ENCODE measurements around the gene CCDC86.

Gene CCDC86

DNA sequence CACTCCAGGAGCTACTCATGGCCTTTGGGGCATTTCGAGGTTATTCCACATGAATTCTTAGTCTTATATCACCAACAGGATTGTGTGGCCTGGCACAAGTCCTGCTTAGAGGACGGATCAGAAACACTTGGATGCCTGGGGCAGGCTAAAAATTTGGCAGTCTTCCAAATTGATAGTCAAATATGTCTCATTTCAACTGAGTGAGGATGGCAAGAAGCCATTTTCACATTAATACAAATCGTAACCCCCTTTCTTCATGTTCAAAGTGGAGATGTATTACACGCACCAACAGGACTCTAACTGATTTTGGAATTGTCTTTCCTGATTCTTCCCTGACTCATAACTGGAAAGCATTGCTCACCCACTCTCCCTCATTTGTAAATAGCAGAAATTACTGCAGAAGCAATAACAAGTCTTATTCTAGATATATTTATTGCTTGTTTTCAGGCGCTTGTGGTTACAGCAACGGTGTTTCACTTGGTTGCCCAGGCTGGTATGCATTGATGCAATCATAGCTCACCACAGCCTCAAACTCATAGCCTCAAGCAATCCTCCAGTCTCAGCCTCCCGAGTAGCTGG, 10.3 kb upstream of the CCDC86 start:
- no peak for DNase-seq

DNA sequence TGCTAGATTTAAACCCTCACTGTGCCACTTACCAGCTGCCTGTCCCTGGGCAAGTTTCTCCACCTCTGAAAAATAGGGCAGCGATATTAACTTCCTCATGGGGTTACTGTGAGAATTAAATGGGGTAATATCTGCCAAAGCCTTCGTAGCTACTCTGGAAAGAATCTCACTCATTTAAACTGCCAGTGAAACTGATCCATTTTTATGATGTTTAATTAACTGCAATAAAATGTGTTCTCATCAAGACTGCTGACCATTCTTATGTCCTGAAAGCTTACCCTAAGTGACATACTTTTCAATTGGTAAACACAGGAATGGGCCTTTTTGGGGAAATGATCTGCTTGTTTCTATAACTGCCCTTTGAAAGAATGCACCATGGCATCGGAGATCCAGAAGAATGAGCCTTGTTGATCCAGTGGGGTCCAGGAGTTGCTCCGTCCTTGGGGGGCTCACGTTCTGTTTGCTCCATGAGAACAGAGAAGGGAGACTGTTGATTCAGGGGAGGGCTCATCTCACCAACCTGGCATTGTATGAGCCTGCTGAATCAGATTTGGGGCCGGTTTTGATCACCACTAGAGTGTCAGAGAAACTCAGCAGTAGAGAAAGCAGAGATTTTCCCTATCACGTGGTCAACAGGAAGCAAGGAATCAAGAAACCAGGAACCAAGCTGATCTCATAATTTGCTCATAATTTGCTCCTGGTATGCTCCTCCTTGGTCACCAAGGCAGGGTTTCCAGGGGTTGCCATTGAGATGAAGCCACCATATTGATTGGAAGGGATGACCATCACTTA, 7.0 kb upstream of the CCDC86 start:
- peak in 2 of 3 donors; percentile 63 to 80 for DNase-seq

DNA sequence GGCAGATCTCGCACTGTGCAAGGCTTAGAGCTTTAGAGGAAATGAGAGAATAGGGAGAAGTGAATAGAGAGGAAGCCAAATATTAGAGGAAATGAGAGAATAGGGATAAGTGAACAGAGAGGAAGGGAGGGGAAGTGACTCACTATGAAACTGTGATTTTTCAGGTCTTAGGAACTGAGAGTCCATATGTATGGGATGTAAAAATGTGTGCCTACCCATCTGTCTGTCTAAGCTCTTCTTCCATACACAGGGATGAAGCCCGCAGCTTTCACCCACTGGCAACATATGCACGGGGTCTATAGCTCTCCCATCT, 6.4 kb upstream of the CCDC86 start:
- DNase-seq, result peak in 1 of 3 donors; percentile 85

DNA sequence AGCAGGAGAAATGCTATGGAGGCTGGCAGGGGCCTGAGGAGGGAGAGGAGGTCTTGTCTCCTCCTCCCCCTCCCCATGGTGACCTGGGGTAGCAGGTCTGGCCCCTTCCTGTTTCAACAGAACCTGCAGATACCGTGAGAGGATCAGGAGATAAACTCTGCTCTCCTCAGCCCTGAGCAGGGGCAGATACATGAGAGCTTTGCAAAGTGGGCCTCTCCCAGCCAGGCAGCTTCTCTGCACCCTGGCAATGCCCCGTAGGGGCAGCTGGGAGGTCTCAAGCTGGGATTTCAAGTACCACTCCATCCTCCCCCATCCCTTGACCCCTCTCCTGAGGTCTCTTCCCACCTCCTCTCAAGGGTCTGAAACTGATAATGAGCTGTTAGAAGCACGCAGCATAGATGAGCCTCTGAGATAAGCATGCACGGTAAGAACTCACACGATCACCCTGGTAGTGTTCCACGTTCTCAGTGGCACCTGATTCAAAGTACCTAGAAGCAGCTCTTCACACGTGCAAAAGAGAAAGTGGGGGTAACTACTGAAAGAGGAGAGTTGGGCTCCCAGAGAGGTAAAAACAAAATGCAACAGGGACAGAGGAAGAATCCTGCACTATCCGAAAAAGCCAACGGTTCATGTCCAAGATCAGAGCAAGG, 4.9 kb upstream of the CCDC86 start:
- no peak for DNase-seq

DNA sequence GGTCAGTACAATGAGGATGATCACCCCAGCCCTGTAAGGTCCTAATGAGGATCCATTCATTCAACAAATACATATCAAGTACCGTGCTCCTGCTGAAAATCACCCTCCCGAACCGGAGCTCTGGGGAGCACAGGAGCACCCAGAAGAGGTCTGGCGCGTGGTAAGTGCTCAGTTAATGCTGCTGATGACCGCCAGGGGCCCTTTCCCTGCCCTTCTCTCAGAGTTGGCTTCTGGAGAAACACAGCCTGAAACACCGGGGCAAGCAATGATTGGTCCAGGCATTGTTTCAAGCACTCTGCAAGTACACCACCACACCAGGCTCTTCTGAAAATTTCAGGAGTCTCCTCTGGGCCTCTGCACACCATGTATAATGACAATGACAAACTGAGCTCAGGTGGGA, 3.8 kb upstream of the CCDC86 start:
- DNase-seq, result no peak

DNA sequence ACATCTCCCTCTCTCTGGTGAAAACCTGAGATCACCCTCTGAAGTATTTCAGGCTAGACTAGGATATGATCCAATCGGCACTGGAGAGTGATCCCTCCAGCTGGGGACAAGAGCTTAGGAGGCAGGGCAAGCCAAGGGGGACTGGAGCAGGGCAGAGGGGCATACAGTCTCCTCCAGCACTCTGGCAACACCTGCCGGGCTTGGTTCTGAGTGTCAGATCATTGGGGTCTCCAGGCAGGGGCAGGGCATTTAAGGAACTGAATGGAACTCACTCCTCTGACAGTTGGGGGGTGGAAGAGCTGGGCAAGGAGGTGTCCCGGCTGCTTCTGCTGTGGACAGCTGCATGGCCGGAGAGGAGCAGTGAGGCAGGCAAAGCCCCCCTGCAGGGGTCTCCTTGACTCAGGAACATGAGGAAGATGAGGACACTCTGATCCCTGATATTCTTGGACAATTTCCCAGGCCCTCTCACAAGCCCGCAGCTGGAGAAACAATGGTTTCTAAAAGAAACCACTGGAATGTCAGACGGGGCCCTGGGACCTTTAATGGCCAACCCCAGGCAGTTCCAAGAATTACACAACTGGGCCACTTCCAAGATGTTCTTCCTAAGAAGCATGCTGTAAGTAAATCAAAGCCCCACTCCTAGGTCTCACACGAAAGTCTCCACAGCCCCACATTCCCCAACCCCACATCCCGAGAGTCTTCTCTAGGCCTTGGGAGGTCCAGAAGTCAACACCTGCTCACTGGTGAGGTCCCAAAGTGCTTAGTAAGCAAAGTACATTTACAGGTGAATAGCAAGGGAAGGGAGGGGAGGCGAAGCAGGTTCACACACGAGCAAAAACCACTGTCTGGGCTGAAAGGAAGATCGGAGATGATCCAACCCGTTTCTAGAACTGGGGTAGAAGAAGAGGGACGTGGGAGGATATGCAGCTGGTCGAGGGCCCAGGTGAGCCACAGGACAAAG, 1.2 kb upstream of the CCDC86 start:
- no peak for DNase-seq

DNA sequence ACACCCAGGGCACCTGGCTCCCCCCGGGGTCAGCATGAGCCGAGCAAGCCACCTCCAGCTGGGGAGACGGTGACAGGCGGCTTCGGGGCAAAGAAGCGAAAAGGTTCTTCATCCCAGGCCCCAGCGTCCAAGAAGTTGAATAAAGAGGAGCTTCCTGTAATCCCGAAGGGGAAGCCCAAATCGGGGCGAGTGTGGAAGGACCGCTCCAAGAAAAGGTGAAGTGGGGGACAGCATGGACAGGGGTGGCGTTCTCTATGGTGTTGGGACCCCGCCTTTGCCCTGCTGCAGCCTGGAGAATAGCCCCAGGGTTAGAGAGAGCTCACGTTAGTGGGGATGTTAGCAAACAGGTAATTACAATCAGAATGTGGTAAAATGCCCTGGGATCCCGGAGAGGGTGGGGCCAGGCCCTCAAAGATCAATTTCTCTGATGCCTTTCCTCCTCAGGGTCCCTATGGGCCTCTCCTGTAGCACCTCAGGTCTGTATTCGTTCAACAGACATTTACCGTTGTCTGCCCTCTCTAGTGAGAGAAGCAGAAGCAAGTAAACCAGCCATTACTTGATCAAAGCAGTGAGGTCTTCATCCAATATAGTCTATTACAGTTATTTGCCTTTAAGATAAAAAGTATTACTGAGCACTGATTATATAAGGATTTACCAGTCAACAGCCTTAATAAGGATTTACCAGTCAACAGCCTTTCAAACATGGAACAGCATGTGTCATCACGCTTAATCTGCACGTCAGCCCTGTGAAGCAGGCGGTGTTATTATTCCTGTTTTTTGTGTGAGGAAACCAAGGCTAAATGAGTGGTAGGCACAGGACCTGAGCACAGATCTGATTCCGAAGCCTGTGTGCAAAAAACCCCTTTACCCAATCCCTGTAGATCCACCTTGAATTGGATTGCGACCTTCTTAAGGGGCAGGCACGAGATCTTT, 1.0 kb downstream of the CCDC86 start:
- peak; percentile 33 to 53 (median 36) for DNase-seq

DNA sequence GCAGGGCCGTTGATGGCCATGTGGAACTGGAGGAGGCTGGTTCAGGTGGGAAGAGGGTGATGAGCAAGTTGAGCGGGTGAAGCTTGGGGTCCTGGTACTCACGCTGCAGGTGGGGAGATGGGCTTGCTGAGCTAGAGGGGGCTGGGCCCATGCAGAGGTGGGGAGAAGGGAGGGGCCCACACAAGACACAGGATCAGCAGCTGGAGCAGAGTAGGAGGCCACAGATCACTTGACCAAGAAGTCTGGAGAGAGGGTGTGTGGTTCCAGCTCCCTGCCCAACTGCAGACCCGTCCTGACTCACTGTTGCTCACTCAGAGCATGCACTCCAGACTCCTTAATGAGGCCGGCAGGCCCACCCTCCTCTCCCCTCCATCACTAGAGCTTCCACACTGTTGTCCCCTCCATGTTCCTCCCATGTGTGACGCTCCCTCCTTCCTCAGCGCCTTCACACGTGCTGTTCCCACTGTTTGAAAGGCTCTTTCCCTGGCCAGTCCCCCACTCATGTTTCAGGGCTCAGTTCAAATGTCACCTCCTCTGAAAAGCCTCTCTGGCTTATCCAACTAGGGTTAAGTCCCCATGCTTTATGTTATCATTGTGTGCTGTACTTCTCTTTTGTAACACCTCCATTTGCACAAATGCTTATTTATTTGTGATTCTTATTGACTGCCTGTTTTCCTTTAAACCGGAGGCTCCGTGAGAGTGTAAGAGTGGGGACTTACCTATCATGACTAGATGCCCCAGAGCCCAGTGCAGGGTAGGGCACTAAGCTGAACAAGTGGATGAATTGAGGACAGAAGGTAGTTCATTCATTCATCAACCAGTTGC, 2.3 kb downstream of the CCDC86 start:
- no peak for DNase-seq

DNA sequence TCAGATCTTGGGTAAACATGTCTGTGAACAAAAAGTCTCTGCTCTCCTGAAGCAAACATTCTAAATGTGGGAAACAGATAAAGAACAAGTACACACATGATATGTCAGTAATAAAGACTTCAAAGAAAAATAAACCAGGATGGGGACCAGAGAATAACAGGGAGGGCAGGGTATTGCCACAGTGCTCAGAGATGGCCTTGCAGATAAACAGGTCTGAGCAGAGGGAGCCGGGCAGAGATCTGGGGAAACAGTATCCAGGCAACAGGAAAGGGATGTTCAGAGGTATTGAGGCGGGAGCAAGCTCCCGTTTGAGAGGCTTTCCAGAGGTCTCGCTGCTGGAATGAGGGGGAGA, 2.9 kb downstream of the CCDC86 start:
- no peak for DNase-seq

DNA sequence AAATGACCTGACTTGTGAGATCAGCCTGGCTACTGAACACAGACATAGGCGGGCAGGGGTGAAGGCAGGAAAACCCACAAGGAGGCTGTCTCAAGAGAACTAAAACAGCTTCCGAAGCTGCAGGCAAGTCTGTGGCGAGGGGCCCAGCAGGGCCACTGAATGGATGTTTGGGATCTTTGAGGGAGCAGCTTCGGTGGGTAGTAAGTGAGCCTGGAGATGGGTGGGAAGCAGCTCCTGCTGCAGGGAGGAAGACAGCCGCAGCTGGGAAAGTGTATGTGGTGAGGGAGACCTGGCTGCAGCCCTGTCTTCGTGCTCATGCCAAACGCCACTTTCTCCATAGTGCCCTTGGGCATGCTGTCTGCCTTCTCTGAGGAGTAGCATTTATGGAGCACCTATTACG, 3.4 kb downstream of the CCDC86 start:
- no peak for DNase-seq

DNA sequence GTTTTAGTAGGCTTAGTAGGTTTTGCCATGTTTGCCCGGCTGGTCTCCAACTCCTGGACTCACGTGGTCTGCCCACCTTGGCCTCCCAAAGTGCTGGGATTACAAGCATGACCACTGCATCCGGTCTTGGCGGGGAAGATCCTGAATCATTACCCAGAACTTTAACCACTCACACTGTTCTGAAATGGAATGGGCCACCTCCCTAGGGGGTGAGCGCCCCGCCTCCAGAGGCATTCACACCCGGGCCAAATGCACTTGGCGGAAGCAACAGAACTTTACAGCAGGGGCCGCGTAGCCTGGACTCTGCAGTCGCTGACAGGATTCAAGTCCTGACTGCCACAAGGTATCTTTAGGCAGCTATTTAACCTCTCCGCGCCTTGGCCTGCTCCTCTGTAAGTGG, 5.4 kb downstream of the CCDC86 start:
- DNase-seq, result no peak

DNA sequence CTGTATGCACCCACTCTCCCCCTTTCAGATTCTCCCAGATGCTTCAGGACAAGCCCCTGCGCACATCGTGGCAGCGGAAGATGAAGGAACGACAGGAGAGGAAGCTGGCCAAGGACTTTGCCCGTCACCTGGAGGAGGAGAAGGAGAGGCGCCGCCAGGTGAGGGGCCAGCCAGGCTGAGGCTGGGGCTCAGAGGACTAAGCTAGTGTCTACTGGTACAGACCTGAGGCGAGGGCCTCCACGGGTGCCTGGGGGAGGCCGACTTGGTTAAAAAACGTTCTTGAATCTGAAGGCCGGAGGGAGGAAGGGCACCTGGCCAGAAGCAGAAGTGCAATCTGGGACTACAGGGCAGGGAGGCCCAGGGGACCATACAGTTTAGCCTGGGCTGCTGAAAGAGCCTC, 6.0 kb downstream of the CCDC86 start:
- no peak for DNase-seq

DNA sequence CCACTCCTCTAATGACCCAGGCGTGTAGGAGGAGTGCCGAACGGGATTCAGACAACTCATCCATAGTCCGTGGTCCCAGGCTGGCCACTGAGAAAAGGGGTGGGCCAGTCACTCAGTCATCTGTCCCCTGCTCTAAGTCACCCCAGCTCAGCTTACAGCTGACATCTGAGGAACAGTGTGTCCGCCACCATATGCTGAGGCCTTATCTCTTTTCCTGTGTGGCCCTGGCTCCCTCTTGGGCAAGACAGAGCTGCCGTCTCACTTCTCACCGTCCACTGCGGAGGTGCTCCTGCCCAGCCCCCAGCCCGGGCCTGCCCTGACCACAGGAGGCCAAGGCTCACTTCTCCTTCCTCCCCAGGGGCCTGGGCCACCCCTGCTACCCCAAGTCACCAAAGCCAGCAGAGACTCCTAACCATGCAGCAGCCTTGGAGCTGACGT, 6.8 kb downstream of the CCDC86 start:
- no peak for DNase-seq

DNA sequence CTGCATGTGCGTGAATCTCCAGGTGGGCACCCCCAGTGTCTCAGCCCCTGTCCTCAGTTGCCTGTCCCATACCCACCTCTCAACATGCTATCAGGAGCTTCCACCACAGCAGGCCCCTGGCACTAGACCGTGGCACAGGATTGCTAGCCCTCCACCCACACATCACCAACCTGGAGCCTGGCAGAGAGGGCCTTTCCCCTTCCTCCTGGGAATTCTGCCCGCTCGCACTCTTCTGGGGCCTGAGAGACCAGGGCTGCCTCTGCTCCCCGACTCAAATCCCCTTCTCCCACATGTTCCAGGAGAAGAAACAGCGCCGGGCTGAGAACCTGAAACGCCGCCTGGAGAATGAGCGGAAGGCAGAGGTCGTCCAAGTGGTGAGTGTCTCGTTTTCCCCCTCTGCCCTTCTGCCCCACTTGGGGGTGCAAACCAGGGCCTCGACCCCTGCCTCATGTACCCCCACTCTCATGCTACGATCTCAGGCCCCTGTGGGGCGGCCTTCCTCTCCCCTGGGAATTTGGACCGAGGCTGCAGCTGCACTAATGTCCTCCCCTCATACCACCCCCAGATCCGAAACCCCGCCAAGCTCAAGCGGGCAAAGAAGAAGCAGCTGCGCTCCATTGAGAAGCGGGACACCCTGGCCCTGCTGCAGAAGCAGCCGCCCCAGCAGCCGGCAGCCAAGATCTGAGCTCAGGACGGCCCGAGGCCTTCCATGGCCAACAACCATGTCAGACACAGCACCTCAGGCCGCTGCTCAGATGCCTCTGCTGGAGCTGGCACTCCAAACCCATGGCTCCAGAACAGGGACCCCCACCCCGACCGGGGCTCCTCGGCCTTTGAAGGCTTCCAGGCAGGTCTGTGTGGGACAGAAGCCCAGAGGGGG, 8.0 kb downstream of the CCDC86 start:
- DNase-seq, result no peak

DNA sequence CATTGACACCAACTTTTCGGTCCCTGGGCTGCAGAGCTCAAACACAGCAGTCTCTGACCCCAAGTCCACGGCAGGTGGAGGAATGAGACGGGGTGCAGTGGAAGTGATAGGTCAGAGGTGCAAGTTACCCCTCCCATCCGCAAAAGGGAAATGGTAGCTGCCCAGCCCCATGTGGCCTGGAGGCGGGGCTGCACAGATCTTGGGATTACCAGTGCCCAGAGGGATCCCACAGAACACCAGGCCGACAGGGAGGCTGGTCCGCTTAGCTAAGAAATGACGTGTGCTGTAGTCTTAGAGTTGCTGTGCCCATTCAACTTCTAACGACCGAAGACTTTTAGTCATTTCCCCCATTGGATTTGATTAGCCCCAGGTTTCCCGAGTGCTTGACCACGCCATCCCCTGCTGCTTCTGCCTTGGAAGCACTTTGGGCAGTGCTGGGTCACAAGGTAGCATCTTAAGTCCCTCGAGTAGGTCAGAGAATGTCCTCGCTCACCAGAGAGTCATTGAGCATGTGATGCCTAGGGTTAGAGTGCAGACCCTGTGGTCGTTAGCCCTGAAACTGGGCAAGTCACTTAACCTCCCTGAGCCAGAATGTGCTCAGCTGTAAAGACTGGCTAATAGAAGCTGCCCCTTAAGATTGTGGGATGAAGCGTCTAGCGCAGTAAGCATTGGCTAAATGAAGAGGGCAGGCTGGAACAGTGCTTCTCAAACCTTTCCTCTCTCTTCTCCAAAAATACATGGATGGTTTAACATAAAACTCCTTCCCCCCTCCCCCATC, 9.6 kb downstream of the CCDC86 start:
- DNase-seq, result no peak

DNA sequence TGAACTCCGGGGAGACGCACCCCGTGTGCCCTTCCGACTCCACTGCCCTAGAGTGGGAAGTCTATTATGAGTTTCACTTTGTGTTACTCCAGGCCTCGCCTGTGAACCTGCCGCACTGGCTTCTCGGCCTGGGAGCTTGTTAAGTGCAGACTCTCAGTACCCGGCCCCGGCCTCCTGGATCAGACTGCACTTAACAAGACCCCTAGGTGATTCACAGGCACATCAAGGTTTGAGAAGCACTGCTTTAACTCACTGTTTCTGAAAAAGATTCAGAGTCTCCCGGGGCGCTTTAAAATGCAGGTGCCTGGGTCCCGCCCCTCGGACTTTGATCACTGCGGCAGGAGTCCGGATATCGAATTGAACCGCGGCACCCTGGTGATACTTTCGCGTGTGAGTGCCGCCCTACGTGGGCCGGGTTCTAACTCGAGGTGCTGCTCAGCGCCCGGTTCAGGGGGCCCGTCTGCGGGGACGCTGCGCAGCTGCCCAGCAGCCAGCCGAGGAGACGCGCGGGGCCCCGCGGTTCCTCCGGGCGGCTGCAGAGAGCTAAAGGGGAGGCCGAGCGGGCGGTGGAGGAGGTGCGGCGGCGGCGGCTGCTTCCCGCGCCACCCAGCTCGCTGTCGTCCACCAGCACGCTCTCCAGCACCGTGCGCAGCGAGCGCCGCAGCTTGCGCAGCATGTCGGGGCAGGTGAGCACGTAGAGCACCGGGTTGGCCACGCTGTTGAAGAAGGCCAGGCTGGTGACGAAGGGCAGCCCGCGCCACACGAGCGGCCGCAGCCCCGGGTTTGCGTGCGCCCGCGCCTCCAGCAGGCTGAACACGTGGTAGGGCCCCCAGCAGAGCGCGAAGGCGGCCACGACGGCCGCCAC, 10.4 kb downstream of the CCDC86 start:
- no peak for DNase-seq

DNA sequence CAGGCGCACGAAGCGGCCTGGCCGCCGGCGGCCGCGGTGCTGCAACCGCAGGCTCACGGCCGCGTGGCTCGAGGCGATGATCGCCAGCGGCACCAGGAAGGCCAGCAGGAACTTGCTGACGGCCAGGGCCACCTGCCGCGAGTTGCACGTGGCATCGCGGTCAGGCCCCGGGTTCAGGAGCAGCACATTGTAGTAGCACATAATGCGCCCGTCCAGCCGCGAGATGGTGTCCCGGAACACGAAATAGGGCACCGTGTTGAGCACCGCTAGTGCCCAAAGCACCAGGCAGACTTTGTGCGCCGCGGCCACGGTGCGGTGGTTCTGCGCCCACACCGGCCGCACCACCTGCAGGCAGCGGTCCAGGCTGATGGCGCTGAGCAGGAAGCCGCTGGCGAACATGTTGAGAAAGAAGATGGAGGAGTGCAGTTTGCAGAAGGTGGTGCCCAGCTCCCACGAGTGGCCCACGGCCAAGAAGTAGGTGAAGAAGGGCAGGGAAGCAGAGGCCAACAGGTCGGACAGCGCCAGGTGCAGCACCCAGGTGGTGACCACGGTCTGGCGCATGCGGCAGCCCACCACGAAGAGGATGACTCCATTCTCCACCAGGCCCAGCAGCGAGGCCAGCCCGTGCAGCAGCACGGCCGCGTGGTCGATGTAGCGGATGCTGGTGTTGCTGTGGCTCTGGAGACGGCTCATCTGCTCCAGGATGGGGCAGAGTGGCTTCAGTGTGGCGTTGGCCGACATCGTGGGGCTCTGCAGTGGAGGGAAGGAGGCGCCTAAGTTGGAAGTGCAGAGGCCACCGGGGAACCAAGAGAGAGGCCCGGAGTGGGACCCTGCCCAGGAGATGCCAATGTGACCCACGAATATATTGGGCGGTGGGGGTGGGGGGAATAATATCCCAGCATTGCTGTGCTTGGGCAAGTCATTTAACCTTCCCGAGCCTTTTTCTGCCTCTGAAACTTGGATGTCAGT, 11.4 kb downstream of the CCDC86 start:
- no peak for DNase-seq
